ENCODE data around the gene PCDH11Y.
"Not testable (repeated sequence)": the region's sequence is repeated elsewhere in the genome, so short reads cannot be mapped to it uniquely, and the experiment has no call there.

DNA sequence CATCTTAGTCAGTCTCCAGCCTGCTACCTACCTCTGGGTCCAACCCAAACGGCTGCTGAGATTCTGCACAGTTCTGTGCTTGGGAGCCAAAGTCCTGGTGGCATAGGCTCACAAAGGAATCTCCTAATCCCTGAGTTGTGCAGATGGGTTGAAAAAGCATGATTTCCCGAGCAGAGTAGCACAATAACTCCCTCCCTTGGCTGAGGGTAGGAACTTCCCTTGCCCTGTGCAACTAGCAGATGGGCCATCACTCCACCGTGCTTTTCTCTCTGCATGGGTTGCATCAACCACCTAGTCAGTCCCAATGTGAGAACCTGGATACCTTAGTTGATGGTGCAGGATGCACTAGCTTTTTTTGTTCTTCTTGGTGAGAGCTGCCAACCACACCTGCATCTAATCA lies 82.9 kb downstream of the PCDH11Y start:
- TF ChIP-seq, protein P1, sequence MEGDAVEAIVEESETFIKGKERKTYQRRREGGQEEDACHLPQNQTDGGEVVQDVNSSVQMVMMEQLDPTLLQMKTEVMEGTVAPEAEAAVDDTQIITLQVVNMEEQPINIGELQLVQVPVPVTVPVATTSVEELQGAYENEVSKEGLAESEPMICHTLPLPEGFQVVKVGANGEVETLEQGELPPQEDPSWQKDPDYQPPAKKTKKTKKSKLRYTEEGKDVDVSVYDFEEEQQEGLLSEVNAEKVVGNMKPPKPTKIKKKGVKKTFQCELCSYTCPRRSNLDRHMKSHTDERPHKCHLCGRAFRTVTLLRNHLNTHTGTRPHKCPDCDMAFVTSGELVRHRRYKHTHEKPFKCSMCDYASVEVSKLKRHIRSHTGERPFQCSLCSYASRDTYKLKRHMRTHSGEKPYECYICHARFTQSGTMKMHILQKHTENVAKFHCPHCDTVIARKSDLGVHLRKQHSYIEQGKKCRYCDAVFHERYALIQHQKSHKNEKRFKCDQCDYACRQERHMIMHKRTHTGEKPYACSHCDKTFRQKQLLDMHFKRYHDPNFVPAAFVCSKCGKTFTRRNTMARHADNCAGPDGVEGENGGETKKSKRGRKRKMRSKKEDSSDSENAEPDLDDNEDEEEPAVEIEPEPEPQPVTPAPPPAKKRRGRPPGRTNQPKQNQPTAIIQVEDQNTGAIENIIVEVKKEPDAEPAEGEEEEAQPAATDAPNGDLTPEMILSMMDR (IDR thresholded peaks at IDR 0.05), result not testable (repeated sequence)
- TF ChIP-seq POLR2AphosphoS5 (IDR thresholded peaks at IDR 0.05), result not testable (repeated sequence)

Measured in breast epithelium (tissue), 3 donors.